GM23338 (cell line): ENCODE measurements around the gene CCDC188. TPM values are rescaled to one million over a fixed set of nuclear protein-coding genes. Genes with fewer than 3 reads are reported as not detected.

Source experiments
- ATAC-seq: fragments of 200-7000 bp; cut with Tn5 transposase; 3 replicates; pipeline ENCODE4 v1.9.1; 2020
- DNase-seq: peaks from one replicate; pipeline ENCODE4 v3.0.0-alpha.2; 2015; ENCODE audit warnings: low spot score
- H2AFZ ChIP-seq: fragments of 200-600 bp; sonication (generic); 2 replicates; pipeline ENCODE4 v1.8.0; 2016; ENCODE audit warnings: antibody characterized with exemption, mild to moderate bottlenecking, moderate library complexity
- H3F3A ChIP-seq: fragments of 200-600 bp; sonication (generic); replicated peaks from 2 replicates; pipeline ENCODE4 v1.8.0; 2017; ENCODE audit warnings: antibody characterized with exemption, mixed run types, low read depth
- H3K27ac ChIP-seq: fragments of 200-600 bp; sonication (generic); 2 replicates; pipeline ENCODE4 v1.6.1; 2016; ENCODE audit warnings: low read depth
- H3K27me3 ChIP-seq: fragments of 200-600 bp; sonication (generic); 2 replicates; pipeline ENCODE4 v1.8.0; 2016; ENCODE audit warnings: mild to moderate bottlenecking, mixed run types, moderate library complexity; ENCODE audit not compliant: insufficient read depth
- H3K36me3 ChIP-seq: fragments of 200-600 bp; sonication (generic); 2 replicates; pipeline ENCODE4 v1.8.0; 2016; ENCODE audit warnings: mild to moderate bottlenecking; ENCODE audit not compliant: insufficient read depth
- H3K4me1 ChIP-seq: fragments of 200-600 bp; sonication (generic); 2 replicates; pipeline ENCODE4 v1.8.0; 2016; ENCODE audit warnings: mild to moderate bottlenecking, moderate library complexity; ENCODE audit not compliant: insufficient read depth
- H3K4me2 ChIP-seq: fragments of 200-600 bp; sonication (generic); 2 replicates; pipeline ENCODE4 v1.7.1; 2017; ENCODE audit warnings: mixed run types
- H3K4me3 ChIP-seq: fragments of 200-600 bp; sonication (generic); 2 replicates; pipeline ENCODE4 v1.6.1; 2016; ENCODE audit warnings: mixed run types
- H3K79me2 ChIP-seq: fragments of 200-600 bp; sonication (generic); replicated peaks from 2 replicates; pipeline ENCODE4 v1.8.0; 2017; ENCODE audit warnings: mild to moderate bottlenecking; ENCODE audit not compliant: insufficient read depth
- H3K9me2 ChIP-seq: fragments of 200-600 bp; sonication (generic); 2 replicates; pipeline ENCODE4 v1.8.0; 2017; ENCODE audit not compliant: insufficient read depth
- H4K20me1 ChIP-seq: fragments of 200-600 bp; sonication (generic); replicated peaks from 2 replicates; pipeline ENCODE4 v1.8.0; 2017; ENCODE audit warnings: mild to moderate bottlenecking; ENCODE audit not compliant: insufficient read depth
- H3K27ac Mint-ChIP-seq: 2 replicates; pipeline ENCODE4 v1.8.0; 2020; ENCODE audit warnings: inconsistent platforms, mild to moderate bottlenecking, moderate library complexity, mixed read lengths
- H3K27me3 Mint-ChIP-seq: 3 replicates; pipeline ENCODE4 v1.8.0; 2022; ENCODE audit warnings: low read depth, mild to moderate bottlenecking, moderate library complexity, mixed read lengths, inconsistent platforms; ENCODE audit not compliant: insufficient read depth, poor library complexity
- H3K36me3 Mint-ChIP-seq: 3 replicates; pipeline ENCODE4 v1.8.0; 2021; ENCODE audit warnings: low read depth, mild to moderate bottlenecking, inconsistent platforms, moderate library complexity, mixed read lengths
- H3K4me1 Mint-ChIP-seq: 3 replicates; pipeline ENCODE4 v1.8.0; 2020; ENCODE audit warnings: mild to moderate bottlenecking, inconsistent platforms, mixed read lengths
- H3K4me3 Mint-ChIP-seq: 3 replicates; pipeline ENCODE4 v1.8.0; 2021; ENCODE audit warnings: moderate library complexity, mild to moderate bottlenecking, inconsistent platforms, mixed read lengths
- H3K9me3 Mint-ChIP-seq: 3 replicates; pipeline ENCODE4 v1.8.0; 2020; ENCODE audit warnings: moderate library complexity, mild to moderate bottlenecking, inconsistent platforms, mixed read lengths
- CTCF ChIP-seq, 2 experiments: fragments of 200-600 bp in 1 of 2; sonication (generic) in 1 of 2; conservative IDR thresholded peaks; 2 replicates each; pipeline versions ENCODE4 v1.5.1 to v1.6.1; 2016 to 2017; ENCODE audit warnings: antibody characterized with exemption in 2 of 2, low read depth in 2 of 2, mild to moderate bottlenecking in 2 of 2, moderate library complexity in 1 of 2
- ETS1 ChIP-seq: IDR thresholded peaks from 2 replicates; pipeline ENCODE4 v1.6.1; 2016; ENCODE audit warnings: antibody characterized with exemption
- NANOG ChIP-seq: IDR thresholded peaks from 2 replicates; pipeline ENCODE4 v1.6.1; 2016; ENCODE audit warnings: antibody characterized with exemption, borderline replicate concordance
- POLR2AphosphoS5 ChIP-seq: IDR thresholded peaks from 2 replicates; pipeline ENCODE4 v1.6.1; 2016; ENCODE audit warnings: antibody characterized with exemption, low read depth
- REST ChIP-seq: IDR thresholded peaks from one replicate; pipeline ENCODE4 v1.6.1; 2018; ENCODE audit warnings: antibody characterized with exemption; ENCODE audit not compliant: unreplicated experiment
- STAT1 ChIP-seq: IDR thresholded peaks from one replicate; pipeline ENCODE4 v1.6.1; 2016; ENCODE audit warnings: antibody characterized with exemption; ENCODE audit not compliant: unreplicated experiment
- ZNF462 ChIP-seq: fragments of 250-450 bp; sonication (Bioruptor Pico); IDR thresholded peaks from 2 replicates; pipeline ENCODE4 v1.5.0; 2020; ENCODE audit warnings: mild to moderate bottlenecking, moderate library complexity
- polyA plus RNA-seq: library from polyadenylated mRNA; unstranded; fragments of >200 nt; fragmentation: Nextera tagmentation; extraction: Ambion mirVana; gene quantifications from 2 replicates; pipeline ENCODE4 v1.2.1, GENCODE V29; 2016
- total RNA-seq: library from RNA; depleted of rRNA; stranded (reverse); fragments of >200 nt; shearing (Covaris generic); gene quantifications from 2 replicates; pipeline ENCODE4 v1.2.3, GENCODE V29; 2014

The CCDC188 gene
- total and polyA plus RNA-seq, 2 experiments from 2014 or later, result not detected

- no peak overlapping the region for H3K4me2 ChIP-seq
- H3K9me2 ChIP-seq, result no peaks in the 10 kb centered on the region
- H3K4me1 Mint-ChIP-seq, result no peaks in the 10 kb centered on the region
- no peaks in the 10 kb centered on the region for H3K36me3 ChIP-seq
- H3F3A ChIP-seq, result no peaks in the 10 kb centered on the region
- H3K9me3 Mint-ChIP-seq, result no peaks in the 10 kb centered on the region
- H3K79me2 ChIP-seq, result peaks cover 19% of the 10 kb centered on the region
- H3K4me1 ChIP-seq, result no peaks in the 10 kb centered on the region
- no peak overlapping the region for H3K4me3 ChIP-seq
- no peak overlapping the region for H3K4me3 Mint-ChIP-seq
- no peaks in the 10 kb centered on the region; the same call in 1 of the 2 replicates for H4K20me1 ChIP-seq
- H3K36me3 Mint-ChIP-seq, result no peaks in the 10 kb centered on the region
- no peaks in the 10 kb centered on the region for H3K27me3 ChIP-seq
- H3K27ac ChIP-seq, result no peak overlapping the region
- ATAC-seq, result no peak
- no peak for DNase-seq
- TF ChIP-seq ETS1, result no peak
- no peak for TF ChIP-seq STAT1
- no peak for TF ChIP-seq REST
- no peak for TF ChIP-seq ZNF462 (CRISPR knock-in tag)
- no peak for TF ChIP-seq CTCF (conservative IDR thresholded peaks at IDR 0.05; ENCODE audit: low read depth in 2 of 2)
- no peak for TF ChIP-seq POLR2AphosphoS5
- no peak for TF ChIP-seq NANOG
- H3K27me3 Mint-ChIP-seq, result peaks cover 7% of the 10 kb centered on the region
- H2AFZ ChIP-seq, result no peak overlapping the region
- no peak overlapping the region for H3K27ac Mint-ChIP-seq
Observed at GRCh38 chr22:20139391-20140106, 11.3 kb downstream of the CCDC188 start.
